PC-3 (cell line): ENCODE data around the gene BICRA.

Experiments used
- CTCF ChIP-seq: fragments of 300-600 bp; sonication (generic); conservative IDR thresholded peaks from 2 replicates; pipeline ENCODE4 v1.5.1; 2017; ENCODE audit warnings: antibody characterized with exemption, low read depth, mild to moderate bottlenecking, low read length
- EZH2 ChIP-seq: fragments of 300-600 bp; sonication (generic); IDR thresholded peaks from one replicate; pipeline ENCODE4 v1.6.1; 2017; ENCODE audit warnings: antibody characterized with exemption, mild to moderate bottlenecking, low read length; ENCODE audit not compliant: unreplicated experiment

DNA sequence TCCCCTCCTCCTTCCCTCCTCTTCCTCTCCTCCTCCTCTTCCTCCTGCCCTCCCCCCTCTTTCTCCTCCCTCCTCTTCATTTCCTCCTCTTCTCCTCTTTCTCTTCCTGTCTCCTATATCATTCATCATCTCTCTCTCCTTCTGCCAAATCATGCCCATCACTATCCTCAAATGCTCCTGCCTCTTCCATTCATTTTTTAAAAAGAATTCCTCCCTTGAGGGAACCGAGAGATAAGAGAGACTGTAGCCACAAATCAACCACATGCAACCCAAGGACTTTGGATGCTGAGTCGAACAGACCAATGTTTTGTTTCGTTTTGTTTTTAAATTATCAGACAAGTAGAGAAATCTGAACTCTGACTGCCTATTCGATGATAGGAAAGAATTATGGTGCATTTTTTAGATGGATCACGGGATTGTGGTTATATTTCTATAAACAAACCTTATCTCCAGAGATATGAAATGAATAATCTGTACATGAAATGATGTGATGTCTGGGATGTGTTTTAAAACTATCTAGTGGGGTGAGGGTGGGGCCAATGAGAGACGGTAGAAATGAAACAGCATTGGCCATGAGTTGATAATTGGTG is 26.5 kb upstream of the BICRA start:
- TF ChIP-seq CTCF (no peak), EZH2 (no peak)
